Gastroesophageal sphincter (tissue), 4 donors: ENCODE results near the gene ROBO1. TPM values are rescaled to one million over a fixed set of nuclear protein-coding genes. Genes with fewer than 3 reads are reported as not detected.

ENCODE experiments used
- ATAC-seq: fragments of 150-250 bp; one replicate; pipeline ENCODE4 v1.9.1; 2016; ENCODE audit warnings: mild to moderate bottlenecking, moderate library complexity
- H3K27ac ChIP-seq, 4 donors: fragments of 200-600 bp; sonication (generic) in 3 of 4; 1 replicate in 3 of 4; 2 replicates in 1 of 4; pipeline ENCODE4 v1.5.1; 2016 to 2019
- H3K27me3 ChIP-seq: fragments of 200-600 bp; sonication (generic); one replicate; pipeline ENCODE4 v1.5.1; 2019
- H3K36me3 ChIP-seq, 2 donors: fragments of 200-600 bp; sonication (generic); one replicate each; pipeline ENCODE4 v1.5.1; 2019; ENCODE audit warnings: control low read depth in 1 of 2
- H3K4me1 ChIP-seq, 3 donors: fragments of 200-600 bp; sonication (generic); 1 replicate in 2 of 3; 2 replicates in 1 of 3; pipeline ENCODE4 v1.5.1; 2016 to 2019; ENCODE audit warnings: control low read depth in 2 of 3
- H3K4me3 ChIP-seq, 2 donors: fragments of 200-600 bp; sonication (generic); one replicate each; pipeline ENCODE4 v1.5.1; 2019; ENCODE audit warnings: mild to moderate bottlenecking in 1 of 2, moderate library complexity in 1 of 2
- H3K9me3 ChIP-seq, 3 donors: fragments of 200-600 bp; sonication (generic); one replicate each; pipeline ENCODE4 v1.5.1; 2017 to 2019; ENCODE audit warnings: control low read depth in 2 of 3
- CTCF ChIP-seq, 4 experiments: fragments of 200-600 bp in 2 of 4; fragments of 450-650 bp in 2 of 4; sonication (generic) in 1 of 4; IDR thresholded peaks; one replicate each; pipeline ENCODE4 v1.5.1; 2017 to 2019; ENCODE audit warnings: antibody characterized with exemption in 4 of 4, mild to moderate bottlenecking in 2 of 4, moderate library complexity in 2 of 4
- EP300 ChIP-seq: sonication (generic); formaldehyde crosslinking; IDR thresholded peaks from one replicate; pipeline ENCODE4 v1.6.1; 2017; ENCODE audit warnings: antibody characterized with exemption, mild to moderate bottlenecking
- POLR2A ChIP-seq, 2 donors: fragments of 450-650 bp; IDR thresholded peaks; one replicate each; pipeline ENCODE4 v1.6.1; 2017; ENCODE audit warnings: antibody characterized with exemption in 2 of 2, mild to moderate bottlenecking in 2 of 2, moderate library complexity in 1 of 2
- POLR2AphosphoS5 ChIP-seq: sonication (generic); formaldehyde crosslinking; IDR thresholded peaks from one replicate; pipeline ENCODE4 v1.6.1; 2017; ENCODE audit warnings: antibody characterized with exemption
- WGBS, 2 donors: methylation state at CpG; one replicate each; pipeline ENCODE4 v1.1.5; 2018; ENCODE audit warnings: low coverage in 1 of 2; 5-methylcytosine and 5-hydroxymethylcytosine counted together
- total RNA-seq, 4 donors: library from RNA; depleted of rRNA; stranded (reverse); fragments of >200 nt; gene quantifications; one replicate each; pipeline ENCODE4 v1.1.0, GENCODE V29; 2016

ROBO1 gene
- total RNA-seq, 4 donors from 2014 or later, result 9.7 to 15.3 (median 12.9) TPM

GRCh38 chr3:78809966-78810365 lies 957.8 kb downstream of the ROBO1 start:
- TF ChIP-seq POLR2AphosphoS5 (no peak), CTCF (IDR thresholded peaks at IDR 0.05) (no peak), POLR2A (IDR thresholded peaks at IDR 0.05) (no peak), EP300 (no peak)
- Histone ChIP-seq H3K4me1 (peaks cover 0 to 1% (median 0%) of the 10 kb centered on the region in 3 donors), H3K9me3 (no peaks in the 10 kb centered on the region), H3K36me3 (no peaks in the 10 kb centered on the region), H3K27ac (no peak overlapping the region), H3K27me3 (no peaks in the 10 kb centered on the region), H3K4me3 (no peak overlapping the region)
- no peak for ATAC-seq
- 63 to 67% methylated on average over 3 to 4 of the region's 4 CpGs for WGBS, 2 donors

- no peak overlapping the region for H3K4me3 ChIP-seq
- TF ChIP-seq POLR2A (IDR thresholded peaks at IDR 0.05) (no peak), EP300 (no peak), CTCF (IDR thresholded peaks at IDR 0.05) (no peak), POLR2AphosphoS5 (no peak)
- no peaks in the 10 kb centered on the region for H3K9me3 ChIP-seq
- WGBS, 2 donors, result 27 to 41% methylated on average over 2 of the region's 2 CpGs
- no peak for ATAC-seq
- no peak overlapping the region for H3K27ac ChIP-seq
- H3K27me3 ChIP-seq, result no peaks in the 10 kb centered on the region
- H3K4me1 ChIP-seq, result peaks cover 0 to 5% (median 0%) of the 10 kb centered on the region in 3 donors
- no peaks in the 10 kb centered on the region for H3K36me3 ChIP-seq
These were observed 963.4 kb downstream of the ROBO1 start for GRCh38 chr3:78804251-78805037.

- no peaks in the 10 kb centered on the region for H3K27me3 ChIP-seq
- peaks cover 0 to 5% (median 0%) of the 10 kb centered on the region in 3 donors for H3K4me1 ChIP-seq
- H3K27ac ChIP-seq, result no peak overlapping the region
- no peak for ATAC-seq
- no peaks in the 10 kb centered on the region for H3K9me3 ChIP-seq
- no peaks in the 10 kb centered on the region for H3K36me3 ChIP-seq
- H3K4me3 ChIP-seq, result no peak overlapping the region
- no peak for TF ChIP-seq CTCF (IDR thresholded peaks at IDR 0.05)
- no peak for TF ChIP-seq POLR2AphosphoS5
- no peak for TF ChIP-seq EP300
- TF ChIP-seq POLR2A (IDR thresholded peaks at IDR 0.05), result no peak
- WGBS, 2 donors, result 91% methylated on average over 1 of the region's 1 CpG
These were observed 965.3 kb downstream of the ROBO1 start for GRCh38 chr3:78802562-78802930.

- Histone ChIP-seq H3K27ac (no peak overlapping the region), H3K9me3 (no peaks in the 10 kb centered on the region), H3K36me3 (no peaks in the 10 kb centered on the region), H3K27me3 (no peaks in the 10 kb centered on the region), H3K4me3 (no peak overlapping the region), H3K4me1 (peaks cover 0 to 5% (median 0%) of the 10 kb centered on the region in 3 donors)
- TF ChIP-seq EP300, result no peak
- no peak for ATAC-seq
These were observed 965.8 kb downstream of the ROBO1 start for GRCh38 chr3:78801926-78802561.

- Histone ChIP-seq H3K9me3 (no peaks in the 10 kb centered on the region), H3K36me3 (no peaks in the 10 kb centered on the region), H3K27me3 (no peaks in the 10 kb centered on the region), H3K27ac (no peak overlapping the region), H3K4me1 (peaks cover 0 to 1% (median 0%) of the 10 kb centered on the region in 3 donors), H3K4me3 (no peak overlapping the region)
- no peak for ATAC-seq
- TF ChIP-seq CTCF (IDR thresholded peaks at IDR 0.05) (no peak), POLR2AphosphoS5 (no peak), EP300 (no peak), POLR2A (IDR thresholded peaks at IDR 0.05) (no peak)
- WGBS, 2 donors, result 90 to 100% methylated on average over 1 of the region's 1 CpG
These were observed 968.1 kb downstream of the ROBO1 start for GRCh38 chr3:78799681-78800080.
